DMS153 treated with DMSO at 0.1 percent for 48 hours (cell line): Measurements from ENCODE around the gene ERG28.
"Not testable (repeated sequence)": the region's sequence is repeated elsewhere in the genome, so short reads cannot be mapped to it uniquely, and the experiment has no call there.

Source experiments
- DNase-seq: peaks from one replicate; lab custom pipeline; 2025; ENCODE audit not compliant: unreplicated experiment; lab: John Stamatoyannopoulos, UW

The ERG28 gene, protein sequence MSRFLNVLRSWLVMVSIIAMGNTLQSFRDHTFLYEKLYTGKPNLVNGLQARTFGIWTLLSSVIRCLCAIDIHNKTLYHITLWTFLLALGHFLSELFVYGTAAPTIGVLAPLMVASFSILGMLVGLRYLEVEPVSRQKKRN

GRCh38 chr14:75660630-75661498 is at the start of gene ERG28, which contains the start of gene TTLL5:
Gene ERG28, minus strand, starts transcription at chr14:75660876. Its CDS starts 3,374 bp downstream, at chr14:75657502.
Gene TTLL5, plus strand, starts transcription at chr14:75661246. Its CDS starts 1,904 bp downstream, at chr14:75663150.
- DNase-seq: peak; percentile 97

DNA sequence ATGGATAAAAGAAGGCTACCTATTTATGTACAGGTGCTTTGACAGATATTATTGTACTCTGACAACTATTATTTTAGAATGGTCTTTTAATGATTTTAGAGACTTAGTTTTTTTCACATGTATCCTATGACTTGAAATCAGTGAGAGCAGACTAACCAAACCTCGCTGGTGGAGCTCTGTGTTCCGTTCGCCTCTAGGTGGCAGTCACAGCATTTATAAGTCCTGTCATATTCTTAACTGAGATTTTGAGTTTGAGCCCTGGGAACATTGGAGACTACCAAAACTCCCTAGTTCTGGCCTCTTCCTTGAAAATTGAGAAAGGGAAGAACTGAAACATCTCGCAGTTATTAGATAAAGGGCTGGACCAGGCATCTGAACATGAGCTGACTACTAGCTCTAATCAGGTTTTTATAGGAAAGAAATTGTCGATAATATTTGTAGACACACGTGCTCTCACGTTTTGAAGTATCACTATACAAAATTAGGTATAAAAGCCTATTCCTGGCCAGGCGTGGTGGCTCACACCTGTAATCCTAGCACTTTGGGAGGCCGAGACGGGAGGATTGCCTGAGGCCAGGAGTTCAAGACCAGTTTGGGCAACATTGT is 48.6 kb upstream of the ERG28 start:
- DNase-seq: peak; percentile 61

DNA sequence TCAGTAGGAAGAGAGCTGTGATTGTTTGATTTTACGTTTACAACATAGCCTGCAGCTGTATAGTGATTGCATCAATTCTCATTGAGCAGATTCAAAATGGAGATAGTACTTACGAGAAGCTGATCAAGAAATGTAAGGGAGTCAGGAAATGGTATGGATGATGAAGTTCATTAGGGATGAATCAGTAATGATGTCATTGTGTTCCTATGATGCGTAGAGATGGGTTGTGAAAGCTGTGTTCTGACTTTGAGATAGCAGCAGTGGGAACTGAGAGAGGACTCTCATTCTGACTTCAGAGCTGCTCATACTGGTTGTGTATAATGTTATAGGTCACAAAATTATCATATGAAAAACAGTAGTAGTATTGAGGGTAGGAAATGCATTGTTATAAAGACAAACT is 44.3 kb upstream of the ERG28 start:
- DNase-seq: no peak

- no peak for DNase-seq
Observed at GRCh38 chr14:75703467-75703866, 42.8 kb upstream of the ERG28 start.

DNA sequence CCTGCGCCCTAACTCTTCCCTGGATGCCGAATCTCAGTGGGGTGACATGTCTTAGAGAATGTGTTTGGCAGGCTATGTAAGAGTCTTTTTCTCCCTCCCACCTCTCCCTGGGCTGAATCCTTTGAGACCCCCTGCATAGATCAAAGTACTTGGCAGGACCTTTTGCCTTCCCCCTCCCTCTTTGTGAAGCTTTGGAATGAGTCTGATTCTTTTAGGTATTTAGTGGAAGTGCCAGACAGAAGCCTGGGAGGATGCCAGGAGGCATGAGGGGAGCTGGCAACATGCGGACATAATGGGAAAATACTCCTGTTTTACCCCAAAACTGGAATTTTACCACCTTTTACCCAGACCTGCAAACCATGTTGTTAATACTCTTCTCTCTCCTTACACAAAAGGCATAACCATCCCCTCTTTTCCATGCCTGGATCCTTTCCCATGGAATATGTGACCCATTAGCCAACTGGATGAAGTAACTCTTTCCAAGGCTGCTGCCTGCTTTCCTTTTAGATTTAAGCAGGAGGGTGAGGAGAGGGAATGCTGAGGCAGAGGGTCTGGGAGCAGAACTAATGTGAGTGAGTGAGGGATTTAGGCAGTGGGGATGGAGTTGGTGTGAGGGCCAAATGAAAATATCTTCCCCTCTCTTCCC is 42.1 kb upstream of the ERG28 start:
- DNase-seq: no peak

DNA sequence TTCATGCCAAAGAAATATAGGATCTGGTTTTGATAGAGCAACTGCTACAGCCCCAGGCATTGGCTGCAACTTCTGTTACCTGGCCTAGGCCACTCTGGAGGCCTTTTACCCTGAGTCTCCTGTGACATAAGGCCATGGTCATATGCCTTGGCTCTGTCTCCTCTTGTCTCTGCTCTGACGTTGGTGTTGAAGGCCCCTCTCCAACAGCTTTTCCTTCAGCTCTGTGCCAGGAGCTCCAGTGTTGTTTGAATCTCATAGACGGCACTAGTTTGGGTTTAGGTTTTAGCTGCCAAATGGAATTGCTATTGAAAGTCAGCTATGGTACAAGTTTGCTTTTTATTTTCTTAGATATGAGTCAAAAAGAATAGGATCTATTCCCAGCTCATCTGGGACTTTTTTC is 41.4 kb upstream of the ERG28 start:
- no peak for DNase-seq

DNA sequence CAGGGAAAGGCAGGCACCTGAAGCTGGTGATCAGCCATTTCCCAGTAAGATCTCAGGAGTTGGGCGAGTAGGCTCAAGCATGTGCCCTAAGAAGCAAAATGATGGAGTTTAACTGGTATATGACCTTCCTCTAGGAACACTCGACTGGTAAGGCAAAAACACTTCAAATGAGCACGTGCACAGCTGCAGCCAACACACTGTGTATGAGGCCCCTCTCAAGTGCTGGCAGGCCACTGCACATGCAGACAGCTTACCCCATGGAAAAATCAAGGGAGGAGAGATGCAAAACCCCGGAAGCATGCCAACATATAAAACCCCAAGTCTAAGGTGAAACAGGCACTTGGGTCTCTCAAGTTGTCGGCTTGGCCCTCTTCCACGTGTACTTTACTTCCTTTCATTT is 39.6 kb upstream of the ERG28 start:
- DNase-seq: no peak

DNA sequence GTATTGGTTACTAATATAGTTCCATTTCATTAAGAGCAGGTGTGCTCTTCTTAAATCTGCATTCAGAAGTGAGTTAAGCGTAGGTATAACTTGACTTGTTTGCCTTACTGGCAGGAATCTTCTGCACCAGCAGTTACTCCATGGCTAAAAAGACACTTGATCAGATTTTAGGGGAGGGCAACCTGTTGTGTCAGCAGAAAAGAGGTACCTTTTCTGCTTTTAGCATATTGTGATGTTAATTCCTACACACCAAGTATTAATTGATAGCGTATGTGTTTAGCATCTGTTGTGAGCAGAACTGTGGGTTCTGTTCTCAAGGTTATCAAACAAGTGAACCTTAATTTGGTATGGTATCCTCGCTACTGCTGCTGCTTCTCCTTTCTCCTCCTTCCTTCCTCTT is 38.7 kb upstream of the ERG28 start:
- no peak for DNase-seq

DNA sequence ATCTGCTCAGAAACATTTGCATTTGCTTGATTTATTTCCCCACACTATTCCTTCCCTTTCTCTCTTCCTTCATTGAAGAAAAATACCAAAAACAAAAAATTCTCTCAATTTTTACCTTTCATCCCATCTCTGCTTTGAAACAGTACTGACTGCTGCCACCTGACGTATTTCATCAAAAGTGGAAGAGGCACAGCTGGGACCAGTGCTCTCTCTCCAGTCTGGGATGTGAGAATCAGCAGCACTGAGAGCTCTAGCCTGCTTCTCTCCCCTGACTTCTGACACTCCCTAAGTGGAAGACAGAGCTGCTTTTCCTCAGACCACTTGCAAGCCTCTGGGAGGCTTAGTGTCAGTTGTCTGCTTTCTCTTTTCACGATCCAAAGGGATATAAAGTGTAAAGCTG is 37.2 kb upstream of the ERG28 start:
- no peak for DNase-seq

DNA sequence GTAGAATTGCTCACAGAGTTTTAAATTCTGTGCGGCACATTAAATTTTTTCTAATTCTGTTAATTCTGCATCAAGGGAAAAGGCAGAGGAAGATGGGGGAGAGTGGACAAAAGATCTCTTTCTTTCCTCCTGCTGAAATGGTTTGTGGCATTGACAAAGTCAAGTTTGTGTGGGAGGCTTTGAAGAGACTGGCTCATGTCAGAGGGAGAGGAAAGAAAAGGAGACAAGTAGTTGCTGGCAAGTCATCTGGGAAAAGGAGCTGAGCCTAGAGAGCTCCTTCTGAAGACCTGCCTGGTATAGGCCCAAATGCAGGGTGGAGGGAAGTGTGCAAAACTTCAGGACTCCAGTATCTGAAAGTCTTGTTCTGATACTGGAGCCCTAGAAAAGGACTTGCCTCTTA is 36.7 kb upstream of the ERG28 start:
- DNase-seq: no peak

DNA sequence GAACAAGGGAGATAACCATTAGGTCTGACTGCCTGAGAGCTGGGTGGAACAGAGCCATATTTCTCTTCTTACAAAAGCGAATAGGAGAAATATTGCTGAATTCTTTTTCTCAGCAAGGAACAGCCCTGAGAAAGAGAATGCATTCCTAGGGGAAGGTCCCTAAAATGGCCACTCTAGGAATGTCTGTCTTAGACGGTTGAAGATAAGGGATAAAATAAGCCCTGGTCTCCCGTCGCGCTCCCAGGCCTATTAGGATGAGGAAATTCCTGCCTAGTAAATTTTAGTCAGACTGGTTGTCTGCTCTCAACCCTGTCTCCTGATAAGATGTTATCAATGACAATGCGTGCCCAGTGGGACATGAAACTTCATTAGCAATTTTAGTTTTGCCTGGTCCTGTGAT is 34.3 kb upstream of the ERG28 start:
- DNase-seq: not testable (repeated sequence)

DNA sequence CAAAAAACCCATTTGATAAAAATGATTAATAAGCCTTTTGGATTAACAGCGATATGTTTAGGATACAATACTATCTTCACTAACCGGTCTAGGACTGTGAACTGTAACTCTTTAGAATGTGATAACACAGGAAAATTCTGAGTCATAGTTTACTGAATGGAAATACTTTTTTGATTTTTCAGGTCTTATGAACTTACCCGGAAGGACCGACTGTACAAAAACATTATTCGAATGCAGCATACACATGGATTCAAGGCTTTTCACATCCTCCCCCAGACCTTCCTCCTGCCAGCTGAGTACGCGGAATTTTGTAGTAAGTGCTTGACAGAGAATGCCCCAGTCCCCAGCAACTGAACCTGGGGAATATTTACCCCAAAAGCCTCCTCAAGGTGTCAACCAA is 29.3 kb upstream of the ERG28 start:
- no peak for DNase-seq

DNA sequence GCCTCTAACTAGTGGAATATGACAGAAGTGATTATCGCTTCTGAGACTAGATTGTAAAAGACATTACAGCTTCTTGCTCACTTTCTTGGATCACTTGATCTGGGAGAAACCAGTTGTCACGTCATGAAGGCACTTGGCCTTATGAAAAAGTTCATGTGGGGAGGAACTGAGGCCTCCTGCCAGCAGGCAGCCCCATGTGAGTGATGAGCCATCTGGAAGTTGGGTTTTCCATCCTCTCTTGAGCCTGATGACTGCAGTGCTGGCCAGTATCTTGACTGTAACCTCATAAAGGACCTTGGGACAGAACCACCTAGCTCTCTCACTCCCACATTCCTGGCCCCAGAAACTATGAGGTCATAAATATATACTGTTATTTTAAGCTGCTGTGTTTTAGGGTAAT is 28.3 kb upstream of the ERG28 start:
- no peak for DNase-seq

GRCh38 chr14:75685910-75686309 is 25.2 kb upstream of the ERG28 start:
- DNase-seq: no peak

GRCh38 chr14:75675265-75675960 is 14.7 kb upstream of the ERG28 start:
- no peak for DNase-seq

- DNase-seq: no peak
Observed at GRCh38 chr14:75673345-75674035, 12.8 kb upstream of the ERG28 start.

GRCh38 chr14:75672605-75673192 is 12.0 kb upstream of the ERG28 start:
- DNase-seq: no peak

DNA sequence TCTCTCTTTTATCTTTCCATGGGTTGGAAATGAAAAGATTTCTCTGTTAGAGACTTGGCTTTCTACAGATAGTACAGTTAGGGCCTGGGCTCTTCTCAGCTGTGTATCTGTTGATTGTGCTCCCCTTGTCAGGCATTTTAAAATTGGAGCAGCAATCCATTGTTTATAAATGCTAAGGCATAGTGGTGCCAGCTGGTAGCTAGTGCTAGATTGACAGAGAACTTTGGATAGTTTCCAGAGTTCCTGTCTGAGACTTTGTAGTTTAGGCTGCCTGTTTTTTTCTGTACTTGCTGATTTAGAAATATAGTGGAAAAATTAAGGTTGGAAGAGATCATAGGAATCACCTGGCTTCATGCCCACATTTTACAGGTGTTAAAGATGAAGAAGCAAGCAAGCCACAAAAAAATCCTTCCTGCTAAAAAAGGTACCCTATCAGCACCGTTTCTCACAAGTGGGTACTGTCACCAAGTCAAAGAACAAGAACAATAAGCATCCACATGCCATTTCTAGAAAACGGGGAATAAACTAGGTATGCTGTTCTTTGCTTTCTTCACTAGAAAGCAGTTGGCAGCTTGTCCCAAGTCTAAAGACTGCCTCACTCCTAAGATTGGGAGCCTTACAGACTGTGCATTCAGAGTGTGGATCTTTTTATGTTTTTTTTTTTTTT is 6.6 kb upstream of the ERG28 start:
- no peak for DNase-seq

DNA sequence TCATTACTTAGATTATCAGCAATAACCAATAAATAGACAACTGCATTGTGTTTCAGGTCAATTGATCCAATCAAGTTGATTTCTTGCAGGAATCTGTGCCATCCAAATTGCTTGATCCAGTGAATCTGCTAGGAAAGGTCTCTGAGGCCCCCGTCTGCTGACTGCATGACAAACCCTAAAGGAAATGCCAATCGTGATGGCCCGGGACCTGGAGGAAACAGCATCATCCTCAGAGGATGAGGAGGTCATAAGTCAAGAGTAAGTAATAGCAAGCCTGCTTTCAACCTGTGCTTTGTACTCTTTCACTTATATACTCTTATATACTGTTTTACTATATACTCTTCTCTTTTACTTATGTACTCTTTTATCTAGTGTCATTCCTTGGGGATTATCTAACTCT is 2.3 kb upstream of the ERG28 start:
- no peak for DNase-seq

DNA sequence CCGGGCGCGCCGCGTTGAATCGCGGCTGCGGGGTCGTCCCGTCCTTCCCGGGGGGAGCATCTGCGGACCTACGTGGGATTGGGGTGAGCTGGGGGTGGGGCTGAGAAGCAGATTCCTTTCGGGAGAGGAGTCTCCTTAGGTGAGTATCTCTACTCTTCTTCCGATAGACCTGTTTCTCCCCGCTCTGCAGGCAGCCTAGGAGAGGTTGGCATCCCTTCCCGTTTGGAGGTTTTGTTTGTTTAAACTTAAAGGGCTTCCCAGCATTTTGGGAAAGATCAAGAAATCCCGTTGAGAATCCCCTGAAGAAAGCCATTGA is 781 bp upstream of the ERG28 start:
- DNase-seq: no peak
